HCT116 (cell line): ENCODE results near the gene CACNB2. TPM values are rescaled to one million over a fixed set of nuclear protein-coding genes. Genes with fewer than 3 reads are reported as not detected.

Experiments
- ATAC-seq: fragments of 200-7000 bp; cut with Tn5 transposase; 2 replicates; pipeline ENCODE4 v1.9.1; 2020; ENCODE audit warnings: mild to moderate bottlenecking, moderate library complexity
- BruUV-seq: library from RNA; stranded (reverse); fragments of 400-500 nt; replicated peaks from 2 replicates; lab custom pipeline; 2021; lab: Mats Ljungman, UMichigan
- CTCF ChIA-PET: fragments of 300-600 bp; sonication (Branson Sonifier 250); formaldehyde crosslinking; loops from one replicate; lab custom pipeline; 2021; ENCODE audit warnings: antibody characterized with exemption; lab: Charles Lee
- POLR2A ChIA-PET: fragments of 300-600, 350-600 bp; sonication (Branson Sonifier 250); formaldehyde crosslinking; loops from one replicate; lab custom pipeline; 2021; ENCODE audit warnings: antibody characterized with exemption; lab: Charles Lee
- RAD21 ChIA-PET, 2 experiments: fragments of 300-600 bp; sonication (Branson Sonifier 250); formaldehyde crosslinking; loops; one replicate each; lab custom pipeline; 2023; ENCODE audit warnings: low total read pairs in 2 of 2; ENCODE audit not compliant: uncharacterized antibody in 2 of 2, unreplicated experiment in 2 of 2, low non-redundant PET in 1 of 2; lab: Charles Lee
- DNase-seq: peaks from one replicate; pipeline ENCODE4 v3.0.0-alpha.2; 2010; ENCODE audit warnings: low read depth, low spot score
- H2AFZ ChIP-seq: fragments of 200-600 bp; shearing (Covaris generic), sonication (generic); 2 replicates; pipeline ENCODE4 v1.6.1; 2017; ENCODE audit warnings: low read depth, mixed run types, mixed read lengths, antibody characterized with exemption, low read length; ENCODE audit not compliant: poor library complexity, severe bottlenecking
- H3K27ac ChIP-seq: 2 replicates; pipeline ENCODE4 v1.5.1; 2012; ENCODE audit warnings: low read depth, low read length
- H3K27me3 ChIP-seq: fragments of 200-600 bp; sonication (generic); 2 replicates; pipeline ENCODE4 v1.6.1; 2016; ENCODE audit warnings: mixed run types, low read length, mixed read lengths; ENCODE audit not compliant: insufficient read depth
- H3K36me3 ChIP-seq, 2 experiments: fragments of 200-500 bp in 1 of 2; fragments of 200-600 bp in 1 of 2; sonication (Bioruptor generic) in 1 of 2; sonication (generic) in 1 of 2; 2 replicates each; pipeline versions ENCODE4 v1.5.1 to v1.6.1; 2014 to 2016; ENCODE audit warnings: low read length in 2 of 2, inconsistent platforms in 1 of 2, mixed read lengths in 1 of 2, mixed run types in 1 of 2; ENCODE audit not compliant: insufficient read depth in 2 of 2, control insufficient read depth in 1 of 2
- H3K4me1 ChIP-seq, 2 experiments: fragments of 200-600 bp in 1 of 2; sonication (generic) in 1 of 2; 2 replicates each; pipeline versions ENCODE4 v1.5.1 to v1.6.1; 2012 to 2017; ENCODE audit warnings: low read length in 2 of 2, inconsistent platforms in 1 of 2, mild to moderate bottlenecking in 1 of 2, mixed read lengths in 1 of 2, mixed run types in 1 of 2, moderate library complexity in 1 of 2; ENCODE audit not compliant: insufficient read depth in 2 of 2, control insufficient read depth in 1 of 2
- H3K4me2 ChIP-seq: fragments of 200-600 bp; sonication (generic); 2 replicates; pipeline ENCODE4 v1.6.1; 2017; ENCODE audit warnings: mixed run types, low read length, mixed read lengths
- H3K4me3 ChIP-seq, 2 experiments: fragments of 200-600 bp in 1 of 2; sonication (generic) in 1 of 2; replicated peaks in 1 of 2; 2 replicates each; pipeline ENCODE4 v1.5.1; 2011 to 2016; ENCODE audit warnings: low read length in 2 of 2, control low read depth in 1 of 2, low read depth in 1 of 2, mild to moderate bottlenecking in 1 of 2, mixed read lengths in 1 of 2, mixed run types in 1 of 2
- H3K79me2 ChIP-seq: fragments of 200-600 bp; sonication (generic); 2 replicates; pipeline ENCODE4 v1.6.1; 2017; ENCODE audit warnings: mild to moderate bottlenecking, mixed run types, low read length, moderate library complexity, mixed read lengths; ENCODE audit not compliant: insufficient read depth
- H3K9ac ChIP-seq: fragments of 200-600 bp; sonication (generic); 2 replicates; pipeline ENCODE4 v1.6.1; 2016; ENCODE audit warnings: low read length, mixed read lengths
- H3K9me2 ChIP-seq: fragments of 200-600 bp; sonication (generic), shearing (Covaris generic); 2 replicates; pipeline ENCODE4 v1.6.1; 2017; ENCODE audit warnings: mixed run types, mild to moderate bottlenecking, moderate library complexity; ENCODE audit not compliant: insufficient read depth
- H3K9me3 ChIP-seq, 2 experiments: fragments of 200-500 bp in 1 of 2; fragments of 200-600 bp in 1 of 2; sonication (Bioruptor generic) in 1 of 2; sonication (generic) in 1 of 2; 2 replicates each; pipeline ENCODE4 v1.6.1; 2014 to 2017; ENCODE audit warnings: low read length in 2 of 2, mixed read lengths in 2 of 2, inconsistent platforms in 1 of 2, low read depth in 1 of 2, mild to moderate bottlenecking in 1 of 2, mixed run types in 1 of 2, moderate library complexity in 1 of 2; ENCODE audit not compliant: control insufficient read depth in 1 of 2, insufficient read depth in 1 of 2
- H4K20me1 ChIP-seq: fragments of 200-600 bp; sonication (generic), shearing (Covaris generic); 2 replicates; pipeline ENCODE4 v1.6.1; 2017; ENCODE audit warnings: mixed run types, mild to moderate bottlenecking, moderate library complexity; ENCODE audit not compliant: insufficient read depth
- ATF3 ChIP-seq: IDR thresholded peaks from 2 replicates; pipeline ENCODE4 v1.6.1; 2012
- CTCF ChIP-seq, 3 experiments: fragments of 200-600 bp in 1 of 3; sonication (generic) in 1 of 3; IDR thresholded peaks in 2 of 3; conservative IDR thresholded peaks in 1 of 3; 2 replicates each; pipeline ENCODE4 v1.5.1; 2012 to 2017; ENCODE audit warnings: low read depth in 2 of 3, low read length in 2 of 3, antibody characterized with exemption in 1 of 3, borderline replicate concordance in 1 of 3, control low read depth in 1 of 3, mild to moderate bottlenecking in 1 of 3, mixed read lengths in 1 of 3, mixed run types in 1 of 3, moderate library complexity in 1 of 3; ENCODE audit not compliant: insufficient read depth in 1 of 3
- ELF1 ChIP-seq: IDR thresholded peaks from 2 replicates; pipeline ENCODE4 v1.6.1; 2012; ENCODE audit warnings: low read depth, borderline replicate concordance
- EZH2 ChIP-seq: fragments of 200-600 bp; sonication (generic); IDR thresholded peaks from 2 replicates; pipeline ENCODE4 v1.6.1; 2017; ENCODE audit warnings: antibody characterized with exemption, mixed run types
- EZH2phosphoT487 ChIP-seq: fragments of 200-600 bp; IDR thresholded peaks from 2 replicates; pipeline ENCODE4 v1.6.1; 2018; ENCODE audit warnings: antibody characterized with exemption, borderline replicate concordance
- FOSL1 ChIP-seq: IDR thresholded peaks from 2 replicates; pipeline ENCODE4 v1.6.1; 2012; ENCODE audit warnings: low read depth
- POLR2A ChIP-seq: IDR thresholded peaks from 2 replicates; pipeline ENCODE4 v1.7.0; 2011; ENCODE audit warnings: borderline replicate concordance; ENCODE audit not compliant: insufficient read depth, insufficient read length; ENCODE audit errors: extremely low read depth
- RAD21 ChIP-seq: IDR thresholded peaks from 2 replicates; pipeline ENCODE4 v1.6.1; 2012; ENCODE audit warnings: low read depth, mild to moderate bottlenecking
- ZFX ChIP-seq: fragments of 450-650 bp; IDR thresholded peaks from 2 replicates; pipeline ENCODE4 v1.6.1; 2017
- ZNF274 ChIP-seq: fragments of 200-500 bp; sonication (Bioruptor generic); IDR thresholded peaks from 2 replicates; pipeline ENCODE4 v1.6.1; 2014; ENCODE audit warnings: mild to moderate bottlenecking, low read depth, low read length, inconsistent platforms
- intact Hi-C: fragments of 100-400 bp; cut with micrococcal nuclease; formaldehyde crosslinking; loops from 2 replicates; pipeline ENCODE4 v1.10.0; 2022
- total RNA-seq: library from RNA; stranded (reverse); gene quantifications from one replicate; pipeline ENCODE4 v1.2.1, GENCODE V29; 2021; ENCODE audit not compliant: unreplicated experiment
- TF ChIP-seq, protein P1 (sequence below): IDR thresholded peaks from 2 replicates; pipeline ENCODE4 v1.6.1; 2011; ENCODE audit warnings: mild to moderate bottlenecking, low read length, moderate library complexity; ENCODE audit not compliant: insufficient replicate concordance; ENCODE audit errors: extremely low read depth

The CACNB2 gene
- total RNA-seq, 1 experiment from 2014 or later = 0.71 TPM

- Histone ChIP-seq H3K9me2 (no peaks in the 10 kb centered on the region), H3K9ac (no peak overlapping the region), H3K9me3 (no peaks in the 10 kb centered on the region), H3K4me1 (no peaks in the 10 kb centered on the region), H3K27ac (no peak overlapping the region), H4K20me1 (no peaks in the 10 kb centered on the region), H3K36me3 (no peaks in the 10 kb centered on the region), H3K79me2 (no peaks in the 10 kb centered on the region), H3K27me3 (no peaks in the 10 kb centered on the region), H3K4me2 (no peak overlapping the region), H2AFZ (no peak overlapping the region), H3K4me3 (no peak overlapping the region)
- no peak for DNase-seq
- intact Hi-C loops = no loop called here
- no TSS peak for BruUV-seq
- POLR2A ChIA-PET = no interaction called here
- no peak for TF ChIP-seq ZNF274
- no peak for TF ChIP-seq ATF3
- ATAC-seq = no peak
- CTCF ChIA-PET = no interaction called here
- RAD21 ChIA-PET = no interaction called here
These were observed 383.6 kb downstream of the CACNB2 start for GRCh38 chr10:18523858-18524257.

DNA sequence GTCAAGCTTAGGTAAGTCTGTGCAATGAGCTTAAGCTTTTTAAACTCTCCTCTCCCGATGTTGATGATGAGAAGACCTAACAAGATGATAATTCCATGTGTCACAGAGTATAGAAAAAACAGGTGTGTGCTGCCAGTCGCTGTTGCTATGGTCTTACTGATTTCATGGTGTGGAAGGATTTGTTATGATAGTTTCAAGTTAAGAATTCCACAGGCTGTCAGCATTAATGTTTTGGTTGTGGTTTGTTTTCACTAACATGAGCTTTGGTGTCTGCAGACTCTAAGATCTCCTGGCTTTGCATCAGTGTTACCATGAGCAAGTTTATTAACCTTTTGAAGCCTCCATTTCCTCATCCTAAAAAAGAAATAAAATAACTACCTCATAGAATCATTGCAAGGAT is 387.5 kb downstream of the CACNB2 start:
- no peaks in the 10 kb centered on the region for H3K27me3 ChIP-seq
- no peaks in the 10 kb centered on the region for H3K4me1 ChIP-seq
- no peaks in the 10 kb centered on the region for H3K36me3 ChIP-seq
- intact Hi-C loops = no loop called here
- TF ChIP-seq, protein P1, sequence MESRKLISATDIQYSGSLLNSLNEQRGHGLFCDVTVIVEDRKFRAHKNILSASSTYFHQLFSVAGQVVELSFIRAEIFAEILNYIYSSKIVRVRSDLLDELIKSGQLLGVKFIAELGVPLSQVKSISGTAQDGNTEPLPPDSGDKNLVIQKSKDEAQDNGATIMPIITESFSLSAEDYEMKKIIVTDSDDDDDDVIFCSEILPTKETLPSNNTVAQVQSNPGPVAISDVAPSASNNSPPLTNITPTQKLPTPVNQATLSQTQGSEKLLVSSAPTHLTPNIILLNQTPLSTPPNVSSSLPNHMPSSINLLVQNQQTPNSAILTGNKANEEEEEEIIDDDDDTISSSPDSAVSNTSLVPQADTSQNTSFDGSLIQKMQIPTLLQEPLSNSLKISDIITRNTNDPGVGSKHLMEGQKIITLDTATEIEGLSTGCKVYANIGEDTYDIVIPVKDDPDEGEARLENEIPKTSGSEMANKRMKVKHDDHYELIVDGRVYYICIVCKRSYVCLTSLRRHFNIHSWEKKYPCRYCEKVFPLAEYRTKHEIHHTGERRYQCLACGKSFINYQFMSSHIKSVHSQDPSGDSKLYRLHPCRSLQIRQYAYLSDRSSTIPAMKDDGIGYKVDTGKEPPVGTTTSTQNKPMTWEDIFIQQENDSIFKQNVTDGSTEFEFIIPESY = no peak
- no peak for TF ChIP-seq POLR2A
- TF ChIP-seq ZFX = no peak
- no peak for TF ChIP-seq FOSL1
- TF ChIP-seq ELF1 = no peak
- TF ChIP-seq RAD21 = no peak
- TF ChIP-seq EZH2 = no peak
- no peak for TF ChIP-seq CTCF (IDR thresholded peaks at IDR 0.05 in 2 of 3, conservative IDR thresholded peaks at IDR 0.05 in 1 of 3; ENCODE audit: borderline replicate concordance in 1 of 3, insufficient read depth in 1 of 3, low read depth in 2 of 3, low read length in 2 of 3)
- no peak for TF ChIP-seq ZNF274
- no peak for TF ChIP-seq EZH2phosphoT487
- no peak overlapping the region for H3K4me2 ChIP-seq
- no peak overlapping the region for H3K4me3 ChIP-seq
- no peak overlapping the region for H2AFZ ChIP-seq
- H3K27ac ChIP-seq = no peak overlapping the region
- CTCF ChIA-PET = no interaction called here
- H4K20me1 ChIP-seq = no peaks in the 10 kb centered on the region
- DNase-seq (no peak), ATAC-seq (no peak)
- POLR2A ChIA-PET = no interaction called here
- BruUV-seq = no TSS peak
- H3K9me2 ChIP-seq = no peaks in the 10 kb centered on the region
- no peaks in the 10 kb centered on the region for H3K9me3 ChIP-seq
- no peaks in the 10 kb centered on the region for H3K79me2 ChIP-seq
- no peak overlapping the region for H3K9ac ChIP-seq
- RAD21 ChIA-PET = no interaction called here
